CD1c-positive myeloid dendritic cell (primary cell): Measurements from ENCODE around the gene RASA2.
A peak's percentile ranks its signal among the peaks of the same experiment; 100 is the strongest.

ENCODE experiments used
- DNase-seq: peaks from one replicate; pipeline ENCODE4 v3.0.0-alpha.2; 2016; ENCODE audit errors: extremely low spot score

The RASA2 gene, protein sequence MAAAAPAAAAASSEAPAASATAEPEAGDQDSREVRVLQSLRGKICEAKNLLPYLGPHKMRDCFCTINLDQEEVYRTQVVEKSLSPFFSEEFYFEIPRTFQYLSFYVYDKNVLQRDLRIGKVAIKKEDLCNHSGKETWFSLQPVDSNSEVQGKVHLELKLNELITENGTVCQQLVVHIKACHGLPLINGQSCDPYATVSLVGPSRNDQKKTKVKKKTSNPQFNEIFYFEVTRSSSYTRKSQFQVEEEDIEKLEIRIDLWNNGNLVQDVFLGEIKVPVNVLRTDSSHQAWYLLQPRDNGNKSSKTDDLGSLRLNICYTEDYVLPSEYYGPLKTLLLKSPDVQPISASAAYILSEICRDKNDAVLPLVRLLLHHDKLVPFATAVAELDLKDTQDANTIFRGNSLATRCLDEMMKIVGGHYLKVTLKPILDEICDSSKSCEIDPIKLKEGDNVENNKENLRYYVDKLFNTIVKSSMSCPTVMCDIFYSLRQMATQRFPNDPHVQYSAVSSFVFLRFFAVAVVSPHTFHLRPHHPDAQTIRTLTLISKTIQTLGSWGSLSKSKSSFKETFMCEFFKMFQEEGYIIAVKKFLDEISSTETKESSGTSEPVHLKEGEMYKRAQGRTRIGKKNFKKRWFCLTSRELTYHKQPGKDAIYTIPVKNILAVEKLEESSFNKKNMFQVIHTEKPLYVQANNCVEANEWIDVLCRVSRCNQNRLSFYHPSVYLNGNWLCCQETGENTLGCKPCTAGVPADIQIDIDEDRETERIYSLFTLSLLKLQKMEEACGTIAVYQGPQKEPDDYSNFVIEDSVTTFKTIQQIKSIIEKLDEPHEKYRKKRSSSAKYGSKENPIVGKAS

DNA sequence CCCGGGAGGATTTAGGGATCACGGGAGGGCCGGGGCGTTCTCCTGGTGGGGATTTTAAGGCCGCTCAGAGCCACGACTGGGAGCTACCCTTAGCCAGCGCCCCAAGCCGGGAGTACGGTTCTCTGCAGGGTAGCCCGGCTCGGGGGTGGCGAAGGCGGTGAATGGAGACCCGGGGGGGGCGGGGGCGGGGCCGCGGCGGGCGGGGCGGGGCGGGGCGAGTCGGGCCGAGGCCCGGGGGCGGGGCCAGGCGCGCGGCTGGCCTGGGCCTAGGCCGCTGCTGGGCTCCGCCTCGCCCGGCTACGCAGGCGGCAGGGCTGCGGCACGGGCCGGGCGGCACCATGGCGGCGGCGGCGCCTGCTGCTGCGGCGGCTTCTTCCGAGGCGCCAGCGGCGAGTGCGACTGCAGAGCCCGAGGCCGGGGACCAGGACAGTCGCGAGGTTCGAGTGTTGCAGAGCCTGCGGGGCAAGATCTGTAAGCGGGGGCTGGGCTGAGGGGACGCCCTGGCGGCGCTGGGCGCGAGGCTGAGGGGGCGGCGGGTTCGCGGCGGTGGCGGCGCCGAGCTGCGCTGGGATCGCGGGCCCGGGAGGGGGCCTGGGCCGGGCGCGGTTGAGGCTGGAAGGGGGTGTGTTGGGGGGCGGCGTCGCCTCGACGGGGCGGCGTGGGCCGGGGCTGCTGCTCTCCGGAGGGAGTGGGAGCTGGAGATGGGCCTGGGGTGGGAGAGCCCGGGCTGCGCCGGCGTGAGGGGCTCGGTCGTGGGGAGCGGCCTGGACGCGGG, at the start of gene RASA2:
Gene RASA2, plus strand, starts transcription at position 282 of the 775 bp plus-strand sequence. Its CDS starts 57 bp downstream, at position 339.
- DNase-seq, result peak; percentile 80

DNA sequence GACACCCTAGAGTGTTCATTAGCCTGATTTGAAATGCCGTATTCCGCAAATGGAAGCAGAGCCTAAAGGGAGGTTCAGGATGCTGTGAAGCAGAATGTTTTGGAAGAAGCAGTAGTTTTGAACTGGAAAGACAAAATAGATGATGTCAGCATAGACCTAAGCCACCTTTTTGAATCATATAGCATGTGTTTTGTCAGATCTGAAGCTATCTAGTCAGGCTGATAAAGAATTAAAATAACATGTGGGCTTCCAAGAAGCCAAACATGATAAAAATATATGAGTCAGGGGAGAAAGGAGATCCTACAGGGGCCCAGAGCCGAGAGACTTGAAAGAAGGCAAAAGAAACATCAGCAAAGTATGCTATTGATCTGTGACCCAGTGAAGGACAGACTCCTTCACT, 47.2 kb upstream of the RASA2 start:
- no peak for DNase-seq

DNA sequence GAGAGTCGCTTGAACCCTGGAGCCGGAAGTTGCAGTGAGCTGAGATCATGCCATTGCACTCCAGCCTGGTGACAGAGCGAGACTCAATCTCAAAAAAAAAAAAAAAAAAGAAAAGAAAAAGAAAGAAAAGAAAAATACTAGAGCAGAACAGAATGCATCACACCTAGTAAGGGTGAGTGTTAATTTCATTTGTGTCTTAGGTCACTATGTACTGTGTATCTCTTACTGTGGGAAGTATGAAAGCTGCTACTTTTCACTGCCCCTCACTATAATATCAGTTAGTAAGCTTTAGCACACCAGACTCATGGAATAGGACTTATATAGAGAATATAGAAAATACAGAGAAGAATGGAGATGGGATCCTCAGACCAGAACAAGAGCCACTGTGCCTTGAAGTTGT, 45.9 kb upstream of the RASA2 start:
- DNase-seq, result no peak

DNA sequence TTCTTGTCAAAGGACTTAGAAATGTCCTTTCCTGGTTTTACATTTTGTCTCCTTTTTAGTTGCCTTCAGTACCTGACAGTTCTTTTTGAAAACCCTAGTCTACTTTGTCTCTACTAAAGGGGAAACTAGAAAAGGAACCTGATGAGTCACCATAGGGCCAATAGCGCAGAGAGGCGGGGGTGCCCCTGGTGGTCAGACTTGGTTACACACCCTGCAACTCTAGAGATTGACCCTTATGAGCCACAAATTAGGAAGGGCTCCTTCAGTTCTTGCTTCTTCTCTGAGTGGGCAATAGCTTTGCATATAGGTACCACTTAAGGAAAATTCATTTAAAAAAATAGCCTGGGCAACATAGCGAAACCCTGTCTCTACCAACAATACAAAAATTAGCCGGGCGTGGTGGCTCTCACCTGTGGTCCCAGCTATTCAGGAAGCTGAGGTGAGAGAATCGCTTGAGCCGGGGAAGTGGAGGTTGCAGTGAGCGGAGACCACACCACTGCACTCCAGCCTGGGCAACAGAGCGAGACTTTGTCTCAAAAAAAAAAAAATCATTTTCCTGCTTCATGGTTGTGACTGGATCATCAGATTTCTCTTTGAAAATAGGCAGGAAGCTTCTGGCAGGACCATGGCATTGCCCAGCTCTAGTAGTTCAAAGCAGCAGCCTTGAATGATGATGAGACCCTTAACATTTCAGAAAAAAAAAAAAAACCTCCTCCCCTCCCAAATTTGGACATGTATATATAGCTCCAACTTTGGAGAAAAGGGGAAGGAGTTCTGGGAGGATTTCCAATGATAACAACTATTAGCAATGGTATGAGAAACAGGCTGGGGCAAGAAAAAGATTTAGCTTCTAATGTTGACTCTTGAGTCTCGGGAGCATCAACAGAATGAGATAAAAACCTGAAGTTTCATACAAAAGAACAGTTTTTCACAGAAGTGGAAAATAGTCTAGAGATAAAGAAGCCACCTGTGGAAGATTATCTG, 45.2 kb upstream of the RASA2 start:
- peak; percentile 92 for DNase-seq

DNA sequence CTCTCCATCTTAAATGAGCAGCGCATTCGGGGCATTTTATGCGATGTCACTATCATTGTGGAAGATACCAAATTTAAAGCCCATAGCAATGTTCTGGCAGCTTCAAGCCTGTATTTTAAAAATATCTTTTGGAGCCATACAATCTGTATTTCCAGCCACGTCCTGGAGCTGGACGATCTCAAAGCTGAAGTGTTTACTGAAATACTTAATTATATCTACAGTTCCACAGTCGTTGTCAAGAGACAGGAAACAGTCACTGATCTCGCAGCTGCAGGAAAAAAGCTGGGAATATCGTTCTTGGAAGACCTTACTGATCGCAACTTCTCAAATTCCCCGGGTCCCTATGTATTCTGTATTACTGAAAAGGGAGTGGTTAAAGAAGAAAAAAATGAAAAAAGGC, 44.4 kb upstream of the RASA2 start:
- no peak for DNase-seq

DNA sequence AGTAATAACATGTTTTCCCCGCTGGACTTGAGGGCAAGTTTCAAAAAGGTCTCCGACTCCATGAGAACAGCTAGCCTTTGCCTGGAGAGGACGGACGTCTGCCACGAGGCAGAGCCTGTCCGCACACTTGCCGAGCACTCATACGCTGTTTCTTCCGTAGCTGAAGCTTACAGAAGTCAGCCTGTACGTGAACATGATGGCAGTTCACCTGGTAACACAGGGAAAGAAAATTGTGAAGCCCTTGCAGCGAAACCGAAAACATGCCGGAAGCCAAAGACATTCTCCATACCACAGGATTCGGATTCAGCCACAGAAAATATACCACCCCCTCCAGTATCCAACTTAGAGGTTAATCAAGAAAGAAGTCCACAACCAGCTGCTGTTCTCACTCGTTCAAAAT, 43.9 kb upstream of the RASA2 start:
- DNase-seq, result no peak

DNA sequence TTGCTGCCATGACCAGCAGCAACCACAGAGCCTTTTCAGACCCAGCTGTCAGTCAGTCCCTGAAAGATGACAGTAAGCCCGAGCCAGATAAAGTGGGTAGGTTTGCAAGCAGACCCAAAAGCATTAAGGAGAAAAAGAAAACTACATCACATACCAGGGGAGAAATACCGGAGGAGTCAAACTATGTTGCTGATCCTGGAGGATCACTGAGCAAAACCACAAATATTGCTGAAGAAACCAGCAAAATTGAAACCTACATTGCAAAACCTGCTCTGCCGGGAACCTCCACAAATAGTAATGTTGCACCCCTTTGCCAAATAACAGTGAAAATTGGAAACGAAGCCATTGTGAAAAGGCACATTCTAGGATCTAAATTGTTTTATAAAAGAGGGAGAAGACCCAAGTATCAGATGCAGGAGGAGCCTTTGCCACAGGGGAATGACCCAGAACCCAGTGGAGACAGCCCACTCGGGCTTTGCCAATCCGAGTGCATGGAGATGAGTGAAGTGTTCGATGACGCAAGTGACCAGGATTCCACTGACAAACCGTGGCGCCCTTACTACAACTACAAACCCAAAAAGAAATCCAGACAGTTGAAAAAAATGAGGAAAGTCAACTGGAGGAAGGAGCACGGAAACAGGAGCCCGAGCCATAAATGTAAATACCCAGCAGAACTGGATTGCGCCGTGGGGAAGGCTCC, 42.1 kb upstream of the RASA2 start:
- no peak for DNase-seq

DNA sequence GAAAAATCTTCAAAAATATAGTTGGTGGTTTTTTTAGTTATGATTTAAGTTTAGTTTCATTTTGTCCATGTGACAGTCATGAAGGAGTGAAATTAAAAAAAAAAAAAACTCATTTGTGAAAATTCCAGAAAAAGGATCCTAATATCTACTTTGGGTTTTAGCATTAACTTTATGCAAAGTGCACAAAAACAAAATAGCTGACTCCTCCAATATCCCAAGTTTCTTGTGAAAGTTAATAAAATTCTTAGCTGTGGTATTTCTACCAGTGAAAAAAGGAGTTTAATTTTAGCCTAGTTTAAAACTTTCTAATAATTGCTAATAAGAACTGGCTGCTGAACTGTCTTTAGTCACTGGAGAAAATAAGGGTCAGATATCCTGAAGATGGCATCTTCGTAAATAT, 40.8 kb upstream of the RASA2 start:
- no peak for DNase-seq

DNA sequence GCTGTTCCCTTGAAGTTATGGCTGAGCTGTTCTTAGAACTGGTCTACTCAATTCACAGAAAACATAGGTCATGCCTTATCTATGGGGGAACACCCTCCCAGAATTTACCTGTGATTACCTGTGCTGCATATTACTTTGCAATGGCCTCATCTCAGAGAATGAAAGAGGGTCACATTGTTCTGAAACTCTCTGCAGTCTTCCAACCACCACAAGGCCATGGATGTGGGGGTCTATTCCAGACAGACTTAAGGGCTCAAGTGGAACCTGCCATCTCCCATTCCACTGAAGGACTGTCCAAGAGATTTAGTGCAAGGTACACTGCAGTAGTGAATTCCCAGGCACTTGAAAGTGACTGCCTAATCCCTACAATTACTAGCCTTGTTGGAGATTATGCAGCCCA, 40.1 kb upstream of the RASA2 start:
- DNase-seq, result no peak

DNA sequence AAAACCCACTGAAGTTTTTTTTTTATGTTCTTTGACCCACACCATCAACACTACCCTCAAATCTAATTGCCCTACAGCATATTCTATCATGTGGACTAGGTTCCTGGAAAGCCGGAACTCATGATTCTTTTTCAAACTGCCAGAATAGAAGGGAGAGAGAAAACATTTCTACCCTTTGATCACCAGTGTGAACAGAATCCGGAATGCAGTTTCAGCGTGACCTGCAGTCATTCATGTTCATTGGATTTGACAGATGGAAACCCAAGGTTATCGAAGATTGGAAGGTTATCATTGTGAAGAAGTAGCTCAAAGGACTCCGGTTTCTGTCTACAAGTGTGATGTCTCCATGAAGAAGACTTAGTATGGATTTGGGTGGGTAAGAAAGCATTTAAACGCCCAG, 39.4 kb upstream of the RASA2 start:
- DNase-seq, result no peak

DNA sequence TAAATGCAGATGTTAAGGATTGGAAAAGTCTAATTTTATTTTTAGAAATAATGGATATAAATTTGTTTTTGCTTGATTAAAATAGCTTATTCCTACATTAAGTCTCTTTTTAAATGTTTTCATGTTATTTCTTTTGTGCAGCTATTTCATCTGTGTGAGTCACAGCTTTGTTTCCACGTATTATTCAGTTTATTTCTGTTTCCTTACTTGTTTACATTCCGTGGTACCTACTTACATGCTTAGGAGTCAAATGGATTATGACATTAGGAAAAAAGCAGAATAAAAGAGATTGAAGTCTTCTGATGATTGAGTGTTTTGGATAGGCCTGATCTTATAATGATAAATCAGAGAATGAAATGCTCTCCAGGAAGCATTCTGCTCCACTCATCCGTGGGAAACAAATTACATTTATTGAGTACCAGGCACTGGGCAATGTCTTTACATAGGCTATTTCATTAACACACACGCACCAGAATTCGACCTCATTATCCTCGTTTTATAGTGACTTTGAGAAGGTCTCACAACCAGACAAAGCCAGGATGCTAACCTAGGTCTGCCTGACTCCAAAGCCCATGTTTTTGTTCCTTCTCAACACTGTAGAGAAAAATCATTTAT, 38.1 kb upstream of the RASA2 start:
- no peak for DNase-seq

DNA sequence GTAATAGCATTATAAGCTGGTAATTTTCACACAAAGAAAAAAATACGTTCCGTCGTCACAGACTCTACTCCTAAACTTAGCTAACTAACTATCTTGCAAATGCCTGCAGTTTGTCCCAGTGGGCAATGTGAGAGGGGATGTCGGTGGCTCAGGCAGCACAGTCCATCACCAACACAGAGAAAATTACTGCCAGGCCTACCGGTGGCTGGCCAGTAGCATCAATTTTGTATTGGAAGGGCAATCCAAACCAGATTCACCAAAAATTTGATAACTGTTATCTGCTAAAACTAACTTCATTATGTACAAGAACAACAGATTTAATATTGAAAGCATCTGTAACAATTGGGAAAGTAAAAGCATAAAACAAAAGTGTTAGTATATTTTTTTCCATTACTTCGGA, 37.4 kb upstream of the RASA2 start:
- no peak for DNase-seq

DNA sequence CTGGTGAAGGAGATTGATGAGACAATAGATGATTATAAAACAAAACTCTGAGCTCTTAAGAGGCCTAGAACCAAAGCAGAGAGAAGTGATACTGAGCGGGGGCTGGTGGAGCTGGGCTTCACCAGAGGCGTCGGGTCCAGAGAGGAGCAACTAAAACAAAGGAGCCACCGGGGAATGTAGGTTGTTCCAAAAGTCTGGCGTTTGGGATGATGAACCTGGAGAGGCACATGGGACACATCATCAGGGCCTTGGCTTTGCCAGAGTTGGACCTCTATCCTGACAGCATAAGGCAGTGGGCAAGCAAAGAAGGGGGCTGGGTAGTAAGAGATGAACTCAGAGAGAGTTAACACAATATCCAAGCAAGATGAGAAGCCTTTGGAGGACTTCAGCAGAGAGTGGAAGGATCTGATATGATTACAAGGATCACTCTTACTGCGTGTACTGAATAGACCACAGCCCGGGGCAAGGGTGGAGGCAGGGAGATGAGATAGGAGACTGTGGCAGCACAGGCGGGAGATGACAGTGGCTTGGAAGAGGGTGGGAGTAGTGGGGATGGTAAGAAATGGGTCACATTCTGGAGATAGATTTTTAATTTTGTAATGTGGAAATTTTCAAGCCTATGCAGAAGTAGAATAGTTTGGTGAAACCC, 36.0 kb upstream of the RASA2 start:
- DNase-seq, result no peak

DNA sequence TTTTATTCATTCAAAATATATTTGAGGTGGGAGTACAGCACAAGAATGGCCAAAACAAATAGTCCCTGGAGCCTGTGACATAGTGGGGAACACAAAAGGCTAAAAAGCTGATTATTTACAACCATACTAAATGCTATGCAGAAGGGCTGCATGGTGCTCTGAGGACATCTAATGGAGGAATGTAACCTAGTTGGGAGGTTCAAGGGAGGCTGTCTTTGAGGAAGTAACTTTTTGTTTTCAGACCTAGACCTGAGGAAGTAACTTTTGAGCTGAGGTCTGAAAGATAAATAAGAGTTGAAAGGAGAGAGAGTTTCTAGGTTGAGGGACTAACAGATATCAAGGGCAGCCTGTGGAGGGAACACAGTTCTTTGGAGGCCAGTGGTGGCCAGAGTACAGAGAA, 34.8 kb upstream of the RASA2 start:
- DNase-seq, result peak; percentile 74

DNA sequence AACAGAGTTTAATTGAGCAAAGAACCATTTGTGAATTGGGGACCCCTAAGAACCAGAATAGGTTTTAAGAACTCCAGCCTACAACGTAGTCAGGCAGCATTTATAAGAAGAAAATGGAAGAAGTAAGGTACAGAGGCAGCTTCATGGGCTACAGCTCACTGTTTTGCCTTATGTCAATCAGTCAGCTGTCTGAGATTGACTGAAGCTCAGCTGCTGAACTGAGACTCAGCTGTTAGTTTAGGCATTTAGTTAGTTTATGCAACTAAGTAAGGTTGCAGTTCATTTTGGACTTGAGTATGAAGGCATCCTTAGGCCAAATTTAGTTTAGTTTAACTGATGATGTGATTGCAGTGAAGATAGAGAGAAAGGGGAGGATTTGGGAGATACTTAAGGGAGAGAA, 34.1 kb upstream of the RASA2 start:
- DNase-seq, result no peak

DNA sequence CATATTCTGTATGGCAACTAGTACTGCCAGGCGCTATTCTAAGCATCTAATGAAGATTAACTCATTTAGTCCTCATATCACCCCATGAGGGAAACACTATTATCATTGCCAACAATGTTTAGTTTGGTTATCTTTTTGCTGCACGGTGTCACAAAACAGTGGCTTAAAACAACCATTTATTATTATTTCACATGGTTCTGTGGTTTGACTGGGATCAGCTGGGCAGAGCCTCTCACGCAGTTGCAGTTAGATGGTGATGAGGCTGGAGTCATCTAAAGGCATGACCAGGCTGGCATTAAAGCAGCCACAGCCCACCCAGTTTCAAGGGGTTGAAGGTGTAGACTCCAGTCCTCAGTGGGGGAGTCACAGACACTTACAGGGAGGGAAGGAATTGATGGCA, 32.8 kb upstream of the RASA2 start:
- no peak for DNase-seq

DNA sequence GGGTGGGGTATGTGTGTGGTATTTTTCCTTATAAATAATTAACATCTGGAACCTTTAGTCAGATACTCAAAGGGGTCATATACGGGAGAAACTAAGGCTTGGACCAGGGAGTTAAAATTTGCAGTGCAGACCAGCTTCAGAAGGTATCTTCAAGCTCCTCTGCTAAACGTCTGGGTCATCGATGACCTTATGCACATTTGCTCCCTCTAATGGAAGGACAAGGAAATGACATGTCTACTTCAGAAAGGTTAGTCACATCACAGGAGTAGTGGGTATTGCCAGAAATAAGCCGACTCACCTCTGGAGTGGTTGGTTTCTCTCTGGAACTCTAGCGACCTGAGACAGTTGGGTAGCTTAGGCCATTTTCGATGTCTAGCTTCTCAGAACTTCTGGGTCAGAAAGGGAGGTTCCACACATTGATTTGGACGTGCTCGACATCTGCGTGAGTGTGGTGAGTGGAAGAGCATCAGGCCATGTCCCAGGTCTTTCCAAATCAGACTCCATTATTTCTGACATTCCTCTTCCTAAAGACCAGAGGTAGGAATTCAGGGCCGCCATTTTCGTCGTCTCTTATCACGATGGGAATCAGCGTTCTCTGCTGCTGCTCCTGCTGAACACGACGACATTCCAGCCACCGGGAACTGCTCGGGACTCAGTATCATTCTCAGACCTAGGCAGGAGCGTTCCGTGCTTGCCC, 31.8 kb upstream of the RASA2 start:
- peak; percentile 73 for DNase-seq

DNA sequence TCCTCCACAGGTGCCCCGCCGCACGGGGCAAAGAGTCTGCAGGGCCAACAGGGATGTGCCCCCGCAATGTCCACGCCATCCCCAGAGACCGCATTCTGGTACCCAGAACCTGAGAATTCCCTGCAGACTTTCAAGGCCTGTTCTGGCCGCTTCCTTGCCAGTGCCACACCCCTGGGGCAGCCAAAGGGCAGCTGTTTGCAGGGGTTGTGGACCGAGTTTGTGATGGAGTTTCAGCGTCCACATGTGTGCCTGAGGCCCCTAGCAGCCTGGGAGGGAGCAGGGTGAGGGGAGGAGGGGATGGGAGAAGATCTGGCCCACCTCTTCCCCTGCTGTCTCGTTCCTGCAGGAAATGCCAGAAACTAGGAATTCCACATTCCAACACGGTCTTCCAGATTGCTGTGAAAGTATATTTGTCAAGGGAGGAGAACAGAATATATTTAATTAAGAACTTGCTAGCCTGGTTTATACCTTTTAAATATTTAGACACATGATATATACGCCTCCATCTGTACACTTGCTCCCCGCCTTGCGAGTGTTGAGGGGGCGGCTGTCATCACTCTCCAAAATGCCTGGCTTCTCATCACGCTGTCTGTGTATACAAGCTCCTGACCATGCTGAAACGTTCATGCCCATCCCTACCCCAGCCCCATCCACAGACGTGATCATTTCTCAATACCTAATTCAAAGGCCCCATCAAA, 31.1 kb upstream of the RASA2 start:
- DNase-seq, result no peak
